HCT116 (cell line): Measurements from ENCODE around the gene ITFG1.

ENCODE experiments used
- ATF3 ChIP-seq: IDR thresholded peaks from 2 replicates; pipeline ENCODE4 v1.6.1; 2012
- CTCF ChIP-seq, 3 experiments: fragments of 200-600 bp in 1 of 3; sonication (generic) in 1 of 3; IDR thresholded peaks in 2 of 3; conservative IDR thresholded peaks in 1 of 3; 2 replicates each; pipeline ENCODE4 v1.5.1; 2012 to 2017; ENCODE audit warnings: low read depth in 2 of 3, low read length in 2 of 3, antibody characterized with exemption in 1 of 3, borderline replicate concordance in 1 of 3, control low read depth in 1 of 3, mild to moderate bottlenecking in 1 of 3, mixed read lengths in 1 of 3, mixed run types in 1 of 3, moderate library complexity in 1 of 3; ENCODE audit not compliant: insufficient read depth in 1 of 3
- EZH2 ChIP-seq: fragments of 200-600 bp; sonication (generic); IDR thresholded peaks from 2 replicates; pipeline ENCODE4 v1.6.1; 2017; ENCODE audit warnings: antibody characterized with exemption, mixed run types
- EZH2phosphoT487 ChIP-seq: fragments of 200-600 bp; IDR thresholded peaks from 2 replicates; pipeline ENCODE4 v1.6.1; 2018; ENCODE audit warnings: antibody characterized with exemption, borderline replicate concordance
- MAX ChIP-seq: IDR thresholded peaks from 2 replicates; pipeline ENCODE4 v1.6.1; 2012
- POLR2A ChIP-seq: IDR thresholded peaks from 2 replicates; pipeline ENCODE4 v1.7.0; 2011; ENCODE audit warnings: borderline replicate concordance; ENCODE audit not compliant: insufficient read depth, insufficient read length; ENCODE audit errors: extremely low read depth
- POLR2AphosphoS5 ChIP-seq: IDR thresholded peaks from 2 replicates; pipeline ENCODE4 v1.6.1; 2011; ENCODE audit warnings: mild to moderate bottlenecking, low read depth, low read length, moderate library complexity
- RAD21 ChIP-seq: IDR thresholded peaks from 2 replicates; pipeline ENCODE4 v1.6.1; 2012; ENCODE audit warnings: low read depth, mild to moderate bottlenecking
- YY1 ChIP-seq: IDR thresholded peaks from 2 replicates; pipeline ENCODE4 v1.6.1; 2011; ENCODE audit warnings: low read length, low read depth, moderate library complexity, mild to moderate bottlenecking; ENCODE audit not compliant: insufficient replicate concordance; ENCODE audit errors: extremely low read depth
- ZNF274 ChIP-seq: fragments of 200-500 bp; sonication (Bioruptor generic); IDR thresholded peaks from 2 replicates; pipeline ENCODE4 v1.6.1; 2014; ENCODE audit warnings: mild to moderate bottlenecking, low read depth, low read length, inconsistent platforms

- TF ChIP-seq CTCF (IDR thresholded peaks at IDR 0.05 in 2 of 3, conservative IDR thresholded peaks at IDR 0.05 in 1 of 3; ENCODE audit: borderline replicate concordance in 1 of 3, insufficient read depth in 1 of 3, low read depth in 2 of 3, low read length in 2 of 3) (no peak), POLR2AphosphoS5 (no peak), POLR2A (no peak), RAD21 (no peak), EZH2phosphoT487 (no peak), MAX (no peak), ATF3 (no peak), EZH2 (no peak), ZNF274 (no peak), YY1 (no peak)
Measured at GRCh38 chr16:47460359-47460710, 528 bp downstream of the ITFG1 start.
